Brain pericyte (primary cell): ENCODE results near the gene STXBP3.
"Not testable (repeated sequence)": the region's sequence is repeated elsewhere in the genome, so short reads cannot be mapped to it uniquely, and the experiment has no call there.

Experiments used
- DNase-seq: peaks from one replicate; pipeline ENCODE4 v3.0.0-alpha.2; 2012; ENCODE audit warnings: low read depth, low spot score

STXBP3 gene

GRCh38 chr1:108728327-108728923 lies 18.0 kb upstream of the STXBP3 start:
- DNase-seq: no peak

GRCh38 chr1:108729481-108729880 lies 17.0 kb upstream of the STXBP3 start:
- DNase-seq: no peak

GRCh38 chr1:108732398-108732797 lies 14.1 kb upstream of the STXBP3 start:
- no peak for DNase-seq

GRCh38 chr1:108734171-108734865 lies 12.2 kb upstream of the STXBP3 start:
- DNase-seq: no peak

- no peak for DNase-seq
These were observed 4.2 kb upstream of the STXBP3 start for GRCh38 chr1:108742253-108742652.

GRCh38 chr1:108745980-108746381 lies 493 bp upstream of the STXBP3 start:
- DNase-seq: no peak

- DNase-seq: peak; percentile 31
These were observed 837 bp downstream of the STXBP3 start for GRCh38 chr1:108747171-108747850.

GRCh38 chr1:108747898-108748297 lies 1.4 kb downstream of the STXBP3 start:
- DNase-seq: no peak

- DNase-seq: no peak
These were observed 2.6 kb downstream of the STXBP3 start for GRCh38 chr1:108749081-108749480.

- no peak for DNase-seq
These were observed 4.2 kb downstream of the STXBP3 start for GRCh38 chr1:108750476-108751181.

GRCh38 chr1:108753363-108753762 lies 6.9 kb downstream of the STXBP3 start:
- DNase-seq: no peak

- no peak for DNase-seq
These were observed 12.3 kb downstream of the STXBP3 start for GRCh38 chr1:108758796-108759195.

GRCh38 chr1:108767115-108767514 lies 20.6 kb downstream of the STXBP3 start:
- DNase-seq: no peak

GRCh38 chr1:108767708-108768107 lies 21.2 kb downstream of the STXBP3 start:
- no peak for DNase-seq

GRCh38 chr1:108777839-108778238 lies 31.4 kb downstream of the STXBP3 start:
- DNase-seq: no peak

GRCh38 chr1:108779455-108779854 lies 33.0 kb downstream of the STXBP3 start:
- no peak for DNase-seq

GRCh38 chr1:108780937-108781574 lies 34.6 kb downstream of the STXBP3 start:
- no peak for DNase-seq

GRCh38 chr1:108781575-108781944 lies 35.1 kb downstream of the STXBP3 start:
- not testable (repeated sequence) for DNase-seq

GRCh38 chr1:108785264-108785663 lies 38.8 kb downstream of the STXBP3 start:
- DNase-seq: no peak

GRCh38 chr1:108785880-108786279 lies 39.4 kb downstream of the STXBP3 start:
- no peak for DNase-seq

- DNase-seq: no peak
These were observed 45.3 kb downstream of the STXBP3 start for GRCh38 chr1:108791790-108792189.

- DNase-seq: no peak
These were observed 45.9 kb downstream of the STXBP3 start for GRCh38 chr1:108792420-108792819.
